Skeletal muscle satellite cell (primary cell): ENCODE results near the gene EFNB3.

ENCODE experiments used
- H3K27me3 ChIP-seq: 2 replicates; pipeline ENCODE4 v1.7.0; 2013; ENCODE audit warnings: low read length; ENCODE audit not compliant: control insufficient read depth, insufficient read depth
- H3K36me3 ChIP-seq: 2 replicates; pipeline ENCODE4 v1.7.0; 2013; ENCODE audit warnings: mild to moderate bottlenecking, control low read depth, low read length; ENCODE audit not compliant: insufficient read depth
- H3K4me1 ChIP-seq: 2 replicates; pipeline ENCODE4 v1.7.0; 2013; ENCODE audit warnings: low read length; ENCODE audit not compliant: control insufficient read depth, insufficient read depth
- H3K4me2 ChIP-seq: 2 replicates; pipeline ENCODE4 v1.7.0; 2013; ENCODE audit warnings: mild to moderate bottlenecking, low read length
- H3K4me3 ChIP-seq: 2 replicates; pipeline ENCODE4 v1.7.0; 2013; ENCODE audit warnings: low read length
- H3K9ac ChIP-seq: 2 replicates; pipeline ENCODE4 v1.7.0; 2013; ENCODE audit warnings: mild to moderate bottlenecking, low read depth, low read length, moderate library complexity
- H3K9me3 ChIP-seq: replicated peaks from 2 replicates; pipeline ENCODE4 v1.7.0; 2013; ENCODE audit warnings: mild to moderate bottlenecking, control low read depth, low read length

Gene EFNB3

GRCh38 chr17:7703584-7704479 lies 1.2 kb upstream of the EFNB3 start:
- H3K27me3 ChIP-seq, result peaks cover 31% of the 10 kb centered on the region
- peaks cover 8% of the 10 kb centered on the region for H3K4me1 ChIP-seq
- H3K36me3 ChIP-seq, result peaks cover 12% of the 10 kb centered on the region
- no peak overlapping the region for H3K9ac ChIP-seq
- no peaks in the 10 kb centered on the region for H3K9me3 ChIP-seq
- H3K4me2 ChIP-seq, result peak overlapping the region; percentile 82
- no peak overlapping the region for H3K4me3 ChIP-seq

GRCh38 chr17:7705269-7706255 lies 560 bp downstream of the EFNB3 start:
- Histone ChIP-seq H3K27me3 (peaks cover 31% of the 10 kb centered on the region), H3K4me1 (peaks cover 8% of the 10 kb centered on the region), H3K9me3 (no peaks in the 10 kb centered on the region), H3K4me3 (peak overlapping the region; percentile 62), H3K9ac (no peak overlapping the region), H3K4me2 (peak overlapping the region; percentile 82), H3K36me3 (peaks cover 12% of the 10 kb centered on the region)

GRCh38 chr17:7706631-7707354 lies 1.8 kb downstream of the EFNB3 start:
- H3K4me3 ChIP-seq, result no peak overlapping the region
- no peaks in the 10 kb centered on the region for H3K9me3 ChIP-seq
- H3K4me1 ChIP-seq, result peaks cover 8% of the 10 kb centered on the region
- no peak overlapping the region for H3K9ac ChIP-seq
- peaks cover 36% of the 10 kb centered on the region for H3K27me3 ChIP-seq
- H3K36me3 ChIP-seq, result peaks cover 9% of the 10 kb centered on the region
- H3K4me2 ChIP-seq, result no peak overlapping the region

- Histone ChIP-seq H3K36me3 (peaks cover 3% of the 10 kb centered on the region), H3K9ac (no peak overlapping the region), H3K27me3 (peaks cover 43% of the 10 kb centered on the region), H3K9me3 (no peaks in the 10 kb centered on the region), H3K4me2 (no peak overlapping the region), H3K4me1 (peaks cover 8% of the 10 kb centered on the region), H3K4me3 (no peak overlapping the region)
Measured at GRCh38 chr17:7707446-7707845, 2.4 kb downstream of the EFNB3 start.

- peaks cover 8% of the 10 kb centered on the region for H3K4me1 ChIP-seq
- no peaks in the 10 kb centered on the region for H3K9me3 ChIP-seq
- H3K4me3 ChIP-seq, result no peak overlapping the region
- no peaks in the 10 kb centered on the region for H3K36me3 ChIP-seq
- H3K27me3 ChIP-seq, result peaks cover 48% of the 10 kb centered on the region
- no peak overlapping the region for H3K9ac ChIP-seq
- H3K4me2 ChIP-seq, result no peak overlapping the region
Measured at GRCh38 chr17:7707858-7708750, 3.1 kb downstream of the EFNB3 start.

GRCh38 chr17:7709031-7709430 lies 4.0 kb downstream of the EFNB3 start:
- no peak overlapping the region for H3K4me2 ChIP-seq
- H3K9ac ChIP-seq, result no peak overlapping the region
- H3K4me3 ChIP-seq, result no peak overlapping the region
- peaks cover 55% of the 10 kb centered on the region for H3K27me3 ChIP-seq
- peaks cover 8% of the 10 kb centered on the region for H3K4me1 ChIP-seq
- H3K9me3 ChIP-seq, result no peaks in the 10 kb centered on the region
- no peaks in the 10 kb centered on the region for H3K36me3 ChIP-seq

GRCh38 chr17:7710301-7710700 lies 5.3 kb downstream of the EFNB3 start:
- Histone ChIP-seq H3K9me3 (no peaks in the 10 kb centered on the region), H3K36me3 (no peaks in the 10 kb centered on the region), H3K9ac (no peak overlapping the region), H3K4me1 (no peaks in the 10 kb centered on the region), H3K4me2 (no peak overlapping the region), H3K27me3 (peaks cover 52% of the 10 kb centered on the region), H3K4me3 (no peak overlapping the region)

GRCh38 chr17:7711051-7711755 lies 6.2 kb downstream of the EFNB3 start:
- Histone ChIP-seq H3K4me1 (peaks cover under 1% of the 10 kb centered on the region), H3K4me3 (no peak overlapping the region), H3K4me2 (no peak overlapping the region), H3K9ac (no peak overlapping the region), H3K9me3 (no peaks in the 10 kb centered on the region), H3K36me3 (no peaks in the 10 kb centered on the region), H3K27me3 (peaks cover 48% of the 10 kb centered on the region)

GRCh38 chr17:7712111-7712771 lies 7.2 kb downstream of the EFNB3 start:
- Histone ChIP-seq H3K4me1 (peaks cover 8% of the 10 kb centered on the region), H3K4me3 (no peak overlapping the region), H3K9me3 (no peaks in the 10 kb centered on the region), H3K9ac (no peak overlapping the region), H3K36me3 (no peaks in the 10 kb centered on the region), H3K27me3 (peaks cover 41% of the 10 kb centered on the region), H3K4me2 (no peak overlapping the region)
